GM21526 (cell line): ENCODE data around the gene GNG7.
"Not testable (repeated sequence)": the region's sequence is repeated elsewhere in the genome, so short reads cannot be mapped to it uniquely, and the experiment has no call there.

Source experiments
- ATAC-seq: cut with Tn5 transposase; IDR thresholded peaks from one replicate; pipeline ENCODE4 v1.9.1; 2021; ENCODE audit warnings: moderate library complexity; ENCODE audit not compliant: unreplicated experiment, low FRiP score

Gene GNG7

GRCh38 chr19:2524840-2525723 lies 177.4 kb downstream of the GNG7 start:
- ATAC-seq: no peak

- no peak for ATAC-seq
These were observed 178.1 kb downstream of the GNG7 start for GRCh38 chr19:2524361-2524839.

GRCh38 chr19:2523630-2524311 lies 178.7 kb downstream of the GNG7 start:
- ATAC-seq: no peak

- no peak for ATAC-seq
These were observed 183.0 kb downstream of the GNG7 start for GRCh38 chr19:2519482-2519881.

- not testable (repeated sequence) for ATAC-seq
These were observed 183.6 kb downstream of the GNG7 start for GRCh38 chr19:2518856-2519255.

GRCh38 chr19:2517881-2518601 lies 184.5 kb downstream of the GNG7 start:
- ATAC-seq: no peak

- no peak for ATAC-seq
These were observed 185.8 kb downstream of the GNG7 start for GRCh38 chr19:2516727-2517126.

GRCh38 chr19:2514981-2515518 lies 187.4 kb downstream of the GNG7 start:
- ATAC-seq: no peak

- ATAC-seq: no peak
These were observed 189.7 kb downstream of the GNG7 start for GRCh38 chr19:2512523-2513431.

- ATAC-seq: no peak
These were observed 190.5 kb downstream of the GNG7 start for GRCh38 chr19:2511991-2512390.

GRCh38 chr19:2511570-2511969 lies 190.9 kb downstream of the GNG7 start:
- no peak for ATAC-seq

GRCh38 chr19:2509096-2509495 lies 193.4 kb downstream of the GNG7 start:
- ATAC-seq: no peak

- ATAC-seq: no peak
These were observed 195.4 kb downstream of the GNG7 start for GRCh38 chr19:2507109-2507508.

GRCh38 chr19:2506656-2507055 lies 195.8 kb downstream of the GNG7 start:
- not testable (repeated sequence) for ATAC-seq

GRCh38 chr19:2503521-2504109 lies 198.9 kb downstream of the GNG7 start:
- no peak for ATAC-seq

- no peak for ATAC-seq
These were observed 201.6 kb downstream of the GNG7 start for GRCh38 chr19:2500841-2501261.

- ATAC-seq: no peak
These were observed 202.3 kb downstream of the GNG7 start for GRCh38 chr19:2500156-2500555.

- no peak for ATAC-seq
These were observed 205.3 kb downstream of the GNG7 start for GRCh38 chr19:2497186-2497585.

- ATAC-seq: no peak
These were observed 206.7 kb downstream of the GNG7 start for GRCh38 chr19:2495651-2496316.
